Progenitor cell of endocrine pancreas (in vitro differentiated cells): ENCODE measurements around the gene DNAH7. TPM values are rescaled to one million over a fixed set of nuclear protein-coding genes. Genes with fewer than 3 reads are reported as not detected.

ENCODE experiments used
- DNase-seq: peaks from one replicate; pipeline ENCODE4 v3.0.0; 2021; ENCODE audit warnings: low spot score; ENCODE audit not compliant: unreplicated experiment
- H3K27ac Mint-ChIP-seq: 2 replicates; pipeline ENCODE4 v1.8.0; 2021; ENCODE audit warnings: mild to moderate bottlenecking, moderate library complexity, mixed read lengths
- H3K27me3 Mint-ChIP-seq: 2 replicates; pipeline ENCODE4 v1.8.0; 2021; ENCODE audit warnings: mixed read lengths
- H3K36me3 Mint-ChIP-seq: 2 replicates; pipeline ENCODE4 v1.8.0; 2022; ENCODE audit warnings: mixed read lengths; ENCODE audit not compliant: insufficient read depth
- H3K4me1 Mint-ChIP-seq: 2 replicates; pipeline ENCODE4 v1.8.0; 2021; ENCODE audit warnings: low read depth, mixed read lengths
- H3K4me3 Mint-ChIP-seq: 2 replicates; pipeline ENCODE4 v1.8.0; 2021; ENCODE audit warnings: low read depth, mild to moderate bottlenecking, moderate library complexity, mixed read lengths
- H3K9me3 Mint-ChIP-seq: 2 replicates; pipeline ENCODE4 v1.8.0; 2021; ENCODE audit warnings: low read depth, mixed read lengths
- CTCF ChIP-seq: fragments of 200-600 bp; sonication (generic); IDR thresholded peaks from one replicate; pipeline ENCODE4 v1.5.0; 2021; ENCODE audit warnings: antibody characterized with exemption, mild to moderate bottlenecking; ENCODE audit not compliant: unreplicated experiment
- total RNA-seq: library from RNA; stranded (reverse); gene quantifications from 2 replicates; pipeline ENCODE4 v1.2.1, GENCODE V29; 2021

The DNAH7 gene
- total RNA-seq, 1 donor from 2014 or later: 5.9 TPM

- no peak overlapping the region for H3K4me3 Mint-ChIP-seq
- no peaks in the 10 kb centered on the region for H3K36me3 Mint-ChIP-seq
- H3K27me3 Mint-ChIP-seq: no peaks in the 10 kb centered on the region
- no peak for DNase-seq
- H3K27ac Mint-ChIP-seq: no peak overlapping the region
- no peaks in the 10 kb centered on the region for H3K4me1 Mint-ChIP-seq
- no peaks in the 10 kb centered on the region for H3K9me3 Mint-ChIP-seq
- TF ChIP-seq CTCF: no peak
Measured at GRCh38 chr2:196105951-196106350, 37.3 kb upstream of the DNAH7 start.

GRCh38 chr2:196104066-196104465, 35.4 kb upstream of the DNAH7 start:
- no peak overlapping the region for H3K27ac Mint-ChIP-seq
- H3K27me3 Mint-ChIP-seq: no peaks in the 10 kb centered on the region
- no peak for TF ChIP-seq CTCF
- H3K9me3 Mint-ChIP-seq: no peaks in the 10 kb centered on the region
- H3K4me1 Mint-ChIP-seq: no peaks in the 10 kb centered on the region
- no peak overlapping the region for H3K4me3 Mint-ChIP-seq
- DNase-seq: no peak
- no peaks in the 10 kb centered on the region for H3K36me3 Mint-ChIP-seq

GRCh38 chr2:196103626-196104025, 35.0 kb upstream of the DNAH7 start:
- no peaks in the 10 kb centered on the region for H3K9me3 Mint-ChIP-seq
- no peaks in the 10 kb centered on the region for H3K27me3 Mint-ChIP-seq
- no peak overlapping the region for H3K4me3 Mint-ChIP-seq
- no peak for DNase-seq
- H3K4me1 Mint-ChIP-seq: no peaks in the 10 kb centered on the region
- no peak for TF ChIP-seq CTCF
- no peak overlapping the region for H3K27ac Mint-ChIP-seq
- no peaks in the 10 kb centered on the region for H3K36me3 Mint-ChIP-seq

GRCh38 chr2:196101325-196101991, 32.8 kb upstream of the DNAH7 start:
- Mint-ChIP-seq H3K4me3 (no peak overlapping the region), H3K27ac (no peak overlapping the region), H3K36me3 (no peaks in the 10 kb centered on the region), H3K27me3 (no peaks in the 10 kb centered on the region), H3K4me1 (no peaks in the 10 kb centered on the region), H3K9me3 (no peaks in the 10 kb centered on the region)
- no peak for TF ChIP-seq CTCF
- DNase-seq: no peak

GRCh38 chr2:196099916-196100315, 31.3 kb upstream of the DNAH7 start:
- H3K9me3 Mint-ChIP-seq: no peaks in the 10 kb centered on the region
- no peak for DNase-seq
- H3K36me3 Mint-ChIP-seq: no peaks in the 10 kb centered on the region
- H3K4me3 Mint-ChIP-seq: no peak overlapping the region
- H3K27ac Mint-ChIP-seq: no peak overlapping the region
- no peaks in the 10 kb centered on the region for H3K4me1 Mint-ChIP-seq
- TF ChIP-seq CTCF: no peak
- no peaks in the 10 kb centered on the region for H3K27me3 Mint-ChIP-seq
